ENCODE measurements around the gene IKBIP. TPM values are rescaled to one million over a fixed set of nuclear protein-coding genes. Genes with fewer than 3 reads are reported as not detected.

Gene IKBIP
- total RNA-seq: 1 to 10 TPM; 6.0 to 6.5 TPM

GRCh38 chr12:98644712-98645571 lies at the start of gene IKBIP, which contains the start of gene APAF1:
Gene IKBIP (minus strand): TSS chr12:98644788. CDS start chr12:98644701, 87 bp downstream.
Gene APAF1 (plus strand): TSS chr12:98645290. CDS start chr12:98648360, 3,070 bp downstream.
- Histone ChIP-seq H3K27ac (peak within 1 kb of the TSS; percentile 88 to 89), H3K9me3 (no peaks in the 10 kb centered on the region), H3K4me3 (peak within 1 kb of the TSS; percentile 97 to 98), H3K27me3 (replicated peaks; ENCODE audit: insufficient read depth) (no peaks in the 10 kb centered on the region), H3K36me3 (no peaks in the 10 kb centered on the region), H3K4me1 (replicated peaks) (no peaks in the 10 kb centered on the region)
- under 1% methylated on average over 78 of the region's 91 CpGs for WGBS
- peak; percentile 98 for DNase-seq (ENCODE audit: low spot score)
- intact Hi-C loops (cut with DNase I): loop anchor here (2.0 kb wide), 1 partner anchor 52 kb away; the partner anchor contains the start of gene SLC25A3
- TF ChIP-seq POLR2A (IDR thresholded peaks at IDR 0.05) (peak; percentile 94), CTCF (IDR thresholded peaks at IDR 0.05) (no peak), POLR2AphosphoS5 (IDR thresholded peaks at IDR 0.05) (peak; percentile 85)

- H3K4me1 ChIP-seq (replicated peaks): no peaks in the 10 kb centered on the region
- no peak overlapping the region for H3K27ac ChIP-seq
- H3K4me3 ChIP-seq: no peak overlapping the region
- TF ChIP-seq CTCF (IDR thresholded peaks at IDR 0.05): no peak
- no peak for TF ChIP-seq POLR2A (IDR thresholded peaks at IDR 0.05)
- no peak for TF ChIP-seq POLR2AphosphoS5 (IDR thresholded peaks at IDR 0.05)
- intact Hi-C loops (cut with DNase I): no loop called here
- no peaks in the 10 kb centered on the region for H3K9me3 ChIP-seq
- no peaks in the 10 kb centered on the region for H3K27me3 ChIP-seq (replicated peaks; ENCODE audit: insufficient read depth)
- H3K36me3 ChIP-seq: no peaks in the 10 kb centered on the region
- no peak for DNase-seq (ENCODE audit: low spot score)
Observed at GRCh38 chr12:98691351-98691750, 46.8 kb upstream of the IKBIP start.

- H3K27ac ChIP-seq: no peak overlapping the region
- no peaks in the 10 kb centered on the region for H3K36me3 ChIP-seq
- WGBS: 89% methylated on average over 2 of the region's 2 CpGs
- DNase-seq (ENCODE audit: low spot score): no peak
- H3K4me3 ChIP-seq: no peak overlapping the region
- H3K4me1 ChIP-seq (replicated peaks): no peaks in the 10 kb centered on the region
- no peaks in the 10 kb centered on the region for H3K27me3 ChIP-seq (replicated peaks; ENCODE audit: insufficient read depth)
- intact Hi-C loops (cut with DNase I): no loop called here
- no peak for TF ChIP-seq POLR2A (IDR thresholded peaks at IDR 0.05)
- no peak for TF ChIP-seq POLR2AphosphoS5 (IDR thresholded peaks at IDR 0.05)
- TF ChIP-seq CTCF (IDR thresholded peaks at IDR 0.05): no peak
- no peaks in the 10 kb centered on the region for H3K9me3 ChIP-seq
Observed at GRCh38 chr12:98686603-98687002, 42.0 kb upstream of the IKBIP start.

- intact Hi-C loops (cut with DNase I): no loop called here
- TF ChIP-seq POLR2A (IDR thresholded peaks at IDR 0.05): no peak
- no peak for TF ChIP-seq POLR2AphosphoS5 (IDR thresholded peaks at IDR 0.05)
- TF ChIP-seq CTCF (IDR thresholded peaks at IDR 0.05): no peak
- WGBS: 97% methylated on average over 2 of the region's 2 CpGs
Observed at GRCh38 chr12:98684199-98684598, 39.6 kb upstream of the IKBIP start.

GRCh38 chr12:98679611-98680005 lies 35.0 kb upstream of the IKBIP start:
- no peak overlapping the region for H3K4me3 ChIP-seq
- DNase-seq (ENCODE audit: low spot score): no peak
- H3K27me3 ChIP-seq (replicated peaks; ENCODE audit: insufficient read depth): no peaks in the 10 kb centered on the region
- no peak overlapping the region for H3K27ac ChIP-seq
- intact Hi-C loops (cut with DNase I): no loop called here
- WGBS: 94% methylated on average over 13 of the region's 15 CpGs
- H3K9me3 ChIP-seq: no peaks in the 10 kb centered on the region
- no peaks in the 10 kb centered on the region for H3K36me3 ChIP-seq
- no peaks in the 10 kb centered on the region for H3K4me1 ChIP-seq (replicated peaks)
- no peak for TF ChIP-seq POLR2A (IDR thresholded peaks at IDR 0.05)
- no peak for TF ChIP-seq POLR2AphosphoS5 (IDR thresholded peaks at IDR 0.05)
- no peak for TF ChIP-seq CTCF (IDR thresholded peaks at IDR 0.05)

More at GRCh38 chr12:98684199-98684598, 39.6 kb upstream of the IKBIP start:
- Histone ChIP-seq H3K27ac (no peak overlapping the region), H3K4me1 (replicated peaks) (no peaks in the 10 kb centered on the region), H3K4me3 (no peak overlapping the region), H3K9me3 (no peaks in the 10 kb centered on the region), H3K27me3 (replicated peaks; ENCODE audit: insufficient read depth) (no peaks in the 10 kb centered on the region), H3K36me3 (no peaks in the 10 kb centered on the region)
- no peak for DNase-seq (ENCODE audit: low spot score)
